Activated CD8-positive, alpha-beta T cell treated with anti-CD3 and anti-CD28 coated beads, Interleukin-2, amount 10 ng/mL, durations not matched to agents 7 days and 5 days (primary cell): Measurements from ENCODE around the gene RTN3. TPM values are rescaled to one million over a fixed set of nuclear protein-coding genes. Genes with fewer than 3 reads are reported as not detected.

ENCODE experiments used
- ATAC-seq: fragments of 150-1000 bp; cut with Tn5 transposase; one replicate; pipeline ENCODE4 v1.10.0; 2021; ENCODE audit warnings: moderate library complexity
- CTCF ChIA-PET: fragments of 350-600 bp; sonication (Branson Sonifier 250); formaldehyde crosslinking; loops from one replicate; lab custom pipeline; 2021; ENCODE audit warnings: antibody characterized with exemption; lab: Charles Lee
- POLR2A ChIA-PET: fragments of 350-600 bp; sonication (Branson Sonifier 250); formaldehyde crosslinking; loops from one replicate; lab custom pipeline; 2021; ENCODE audit warnings: antibody characterized with exemption; lab: Charles Lee
- DNase-seq: peaks from one replicate; pipeline ENCODE4 v3.0.0-alpha.2; 2020
- H3K27ac Mint-ChIP-seq: one replicate; pipeline ENCODE4 v1.8.0; 2021; ENCODE audit warnings: mild to moderate bottlenecking, mixed read lengths
- H3K27me3 Mint-ChIP-seq: one replicate; pipeline ENCODE4 v1.8.0; 2021; ENCODE audit warnings: low read depth, mixed read lengths
- H3K36me3 Mint-ChIP-seq: one replicate; pipeline ENCODE4 v1.8.0; 2021; ENCODE audit warnings: low read depth, mixed read lengths
- H3K4me1 Mint-ChIP-seq: one replicate; pipeline ENCODE4 v1.8.0; 2021; ENCODE audit warnings: low read depth, mixed read lengths
- H3K4me3 Mint-ChIP-seq: one replicate; pipeline ENCODE4 v1.8.0; 2021; ENCODE audit warnings: mild to moderate bottlenecking, mixed read lengths
- H3K9me3 Mint-ChIP-seq: one replicate; pipeline ENCODE4 v1.8.0; 2022; ENCODE audit warnings: mixed read lengths; ENCODE audit not compliant: insufficient read depth
- total RNA-seq, 2 experiments: library from RNA; stranded (reverse); gene quantifications; one replicate each; pipeline ENCODE4 v1.2.3, GENCODE V29; 2021

RTN3 gene
- total RNA-seq, 2 experiments from 2014 or later = 62.2 to 62.4 TPM

GRCh38 chr11:63745304-63746170, 64.2 kb downstream of the RTN3 start:
- Mint-ChIP-seq H3K4me1 (no peaks in the 10 kb centered on the region), H3K9me3 (no peaks in the 10 kb centered on the region), H3K27me3 (no peaks in the 10 kb centered on the region), H3K4me3 (no peak overlapping the region), H3K27ac (no peak overlapping the region), H3K36me3 (peaks cover 5% of the 10 kb centered on the region)
- ChIA-PET POLR2A (no interaction called here), CTCF (interaction anchor here (0.8 to 1.3 kb wide), 3 partner anchors 14 to 107 kb away, joined by 4 read pairs; partner anchors contain the start of gene RTN3)
- no peak for DNase-seq
- no peak for ATAC-seq

GRCh38 chr11:63747011-63747410, 65.7 kb downstream of the RTN3 start:
- Mint-ChIP-seq H3K27ac (no peak overlapping the region), H3K9me3 (no peaks in the 10 kb centered on the region), H3K4me1 (no peaks in the 10 kb centered on the region), H3K4me3 (no peak overlapping the region), H3K27me3 (no peaks in the 10 kb centered on the region), H3K36me3 (peaks cover 13% of the 10 kb centered on the region)
- ChIA-PET CTCF (interaction anchor here (1.1 kb wide), 1 partner anchor 9 kb away, joined by 4 read pairs; no protein-coding TSS in a partner anchor), POLR2A (no interaction called here)
- ATAC-seq (no peak), DNase-seq (no peak)

GRCh38 chr11:63749624-63750023, 68.3 kb downstream of the RTN3 start:
- CTCF ChIA-PET = interaction anchor here (1.6 kb wide), 1 partner anchor 11 kb away, joined by 6 read pairs; no protein-coding TSS in a partner anchor
- POLR2A ChIA-PET = no interaction called here
- no peak overlapping the region for H3K4me3 Mint-ChIP-seq
- ATAC-seq = no peak
- H3K9me3 Mint-ChIP-seq = no peaks in the 10 kb centered on the region
- no peak for DNase-seq
- no peaks in the 10 kb centered on the region for H3K4me1 Mint-ChIP-seq
- H3K36me3 Mint-ChIP-seq = peaks cover 28% of the 10 kb centered on the region
- no peak overlapping the region for H3K27ac Mint-ChIP-seq
- no peaks in the 10 kb centered on the region for H3K27me3 Mint-ChIP-seq

- Mint-ChIP-seq H3K27ac (no peak overlapping the region), H3K36me3 (peaks cover 31% of the 10 kb centered on the region), H3K4me3 (no peak overlapping the region), H3K27me3 (no peaks in the 10 kb centered on the region), H3K9me3 (no peaks in the 10 kb centered on the region), H3K4me1 (no peaks in the 10 kb centered on the region)
- DNase-seq = no peak
- POLR2A ChIA-PET = interaction anchor here (0.7 kb wide), 1 partner anchor 142 kb away, joined by 4 read pairs; no protein-coding TSS in a partner anchor
- CTCF ChIA-PET = interaction anchor here (1.1 to 1.2 kb wide), 2 partner anchors 9 to 10 kb away, joined by 4 read pairs; no protein-coding TSS in a partner anchor
- no peak for ATAC-seq
These were observed 75.8 kb downstream of the RTN3 start for GRCh38 chr11:63756919-63757761.

GRCh38 chr11:63760487-63761079, 79.3 kb downstream of the RTN3 start:
- no peaks in the 10 kb centered on the region for H3K27me3 Mint-ChIP-seq
- no peak for ATAC-seq
- peaks cover 16% of the 10 kb centered on the region for H3K36me3 Mint-ChIP-seq
- no peaks in the 10 kb centered on the region for H3K9me3 Mint-ChIP-seq
- H3K4me1 Mint-ChIP-seq = no peaks in the 10 kb centered on the region
- CTCF ChIA-PET = interaction anchor here (1.2 kb wide), 1 partner anchor 22 kb away, joined by 3 read pairs; no protein-coding TSS in a partner anchor
- H3K4me3 Mint-ChIP-seq = no peak overlapping the region
- no peak for DNase-seq
- POLR2A ChIA-PET = no interaction called here
- no peak overlapping the region for H3K27ac Mint-ChIP-seq

- Mint-ChIP-seq H3K36me3 (peaks cover 16% of the 10 kb centered on the region), H3K27me3 (no peaks in the 10 kb centered on the region), H3K9me3 (no peaks in the 10 kb centered on the region), H3K27ac (no peak overlapping the region), H3K4me3 (no peak overlapping the region), H3K4me1 (no peaks in the 10 kb centered on the region)
- CTCF ChIA-PET = interaction anchor here (1.2 kb wide), 1 partner anchor 23 kb away, joined by 3 read pairs; no protein-coding TSS in a partner anchor
- ATAC-seq (no peak), DNase-seq (no peak)
- POLR2A ChIA-PET = no interaction called here
These were observed 79.9 kb downstream of the RTN3 start for GRCh38 chr11:63761188-63761587.

GRCh38 chr11:63761931-63762653, 80.8 kb downstream of the RTN3 start:
- Mint-ChIP-seq H3K27ac (no peak overlapping the region), H3K4me3 (no peak overlapping the region), H3K27me3 (no peaks in the 10 kb centered on the region), H3K4me1 (peaks cover 6% of the 10 kb centered on the region), H3K36me3 (peaks cover 13% of the 10 kb centered on the region), H3K9me3 (no peaks in the 10 kb centered on the region)
- ChIA-PET CTCF (no interaction called here), POLR2A (no interaction called here)
- ATAC-seq (no peak), DNase-seq (no peak)

- Mint-ChIP-seq H3K27me3 (no peaks in the 10 kb centered on the region), H3K9me3 (no peaks in the 10 kb centered on the region), H3K4me1 (peaks cover 14% of the 10 kb centered on the region), H3K4me3 (no peak overlapping the region), H3K36me3 (peaks cover 10% of the 10 kb centered on the region), H3K27ac (no peak overlapping the region)
- ATAC-seq (no peak), DNase-seq (no peak)
- ChIA-PET POLR2A (no interaction called here), CTCF (no interaction called here)
These were observed 81.6 kb downstream of the RTN3 start for GRCh38 chr11:63762654-63763495.

GRCh38 chr11:63763496-63764339, 82.4 kb downstream of the RTN3 start:
- Mint-ChIP-seq H3K27ac (no peak overlapping the region), H3K9me3 (no peaks in the 10 kb centered on the region), H3K4me1 (peaks cover 14% of the 10 kb centered on the region), H3K27me3 (no peaks in the 10 kb centered on the region), H3K36me3 (peaks cover 4% of the 10 kb centered on the region), H3K4me3 (no peak overlapping the region)
- DNase-seq = no peak
- no peak for ATAC-seq
- POLR2A ChIA-PET = no interaction called here
- CTCF ChIA-PET = no interaction called here

GRCh38 chr11:63764340-63764678, 83.0 kb downstream of the RTN3 start:
- CTCF ChIA-PET = no interaction called here
- no peak overlapping the region for H3K27ac Mint-ChIP-seq
- H3K36me3 Mint-ChIP-seq = peaks cover 3% of the 10 kb centered on the region
- peaks cover 14% of the 10 kb centered on the region for H3K4me1 Mint-ChIP-seq
- ATAC-seq (no peak), DNase-seq (no peak)
- H3K9me3 Mint-ChIP-seq = no peaks in the 10 kb centered on the region
- no peak overlapping the region for H3K4me3 Mint-ChIP-seq
- H3K27me3 Mint-ChIP-seq = no peaks in the 10 kb centered on the region
- POLR2A ChIA-PET = no interaction called here
